ENCODE data around the gene MYO10.

- TF ChIP-seq, protein P1, sequence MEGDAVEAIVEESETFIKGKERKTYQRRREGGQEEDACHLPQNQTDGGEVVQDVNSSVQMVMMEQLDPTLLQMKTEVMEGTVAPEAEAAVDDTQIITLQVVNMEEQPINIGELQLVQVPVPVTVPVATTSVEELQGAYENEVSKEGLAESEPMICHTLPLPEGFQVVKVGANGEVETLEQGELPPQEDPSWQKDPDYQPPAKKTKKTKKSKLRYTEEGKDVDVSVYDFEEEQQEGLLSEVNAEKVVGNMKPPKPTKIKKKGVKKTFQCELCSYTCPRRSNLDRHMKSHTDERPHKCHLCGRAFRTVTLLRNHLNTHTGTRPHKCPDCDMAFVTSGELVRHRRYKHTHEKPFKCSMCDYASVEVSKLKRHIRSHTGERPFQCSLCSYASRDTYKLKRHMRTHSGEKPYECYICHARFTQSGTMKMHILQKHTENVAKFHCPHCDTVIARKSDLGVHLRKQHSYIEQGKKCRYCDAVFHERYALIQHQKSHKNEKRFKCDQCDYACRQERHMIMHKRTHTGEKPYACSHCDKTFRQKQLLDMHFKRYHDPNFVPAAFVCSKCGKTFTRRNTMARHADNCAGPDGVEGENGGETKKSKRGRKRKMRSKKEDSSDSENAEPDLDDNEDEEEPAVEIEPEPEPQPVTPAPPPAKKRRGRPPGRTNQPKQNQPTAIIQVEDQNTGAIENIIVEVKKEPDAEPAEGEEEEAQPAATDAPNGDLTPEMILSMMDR (IDR thresholded peaks at IDR 0.05; ENCODE audit: extremely low read depth in 1 of 2, insufficient read depth in 1 of 2, low read depth in 1 of 2, low read length in 2 of 2), result no peak
- no peak for TF ChIP-seq POLR2A (IDR thresholded peaks at IDR 0.05; ENCODE audit: low read depth, low read length)
- TF ChIP-seq EZH2 (IDR thresholded peaks at IDR 0.05; ENCODE audit: borderline replicate concordance, low read depth, low read length, severe bottlenecking), result no peak
- no peak for TF ChIP-seq POLR2AphosphoS5 (IDR thresholded peaks at IDR 0.05; ENCODE audit: insufficient read depth, low read depth, low read length)
- no peak for TF ChIP-seq MYC (IDR thresholded peaks at IDR 0.05; ENCODE audit: low read depth, low read length)
These were observed 45.6 kb upstream of the MYO10 start for GRCh38 chr5:16981700-16982099.
